Natural killer cell treated with Interleukin-12 subunit alpha and Interleukin-12 subunit beta and Interleukin-15 and Interleukin-18, amount 100 ng/mL, for 72 hours (primary cell): ENCODE measurements around the gene FHIT. TPM values are rescaled to one million over a fixed set of nuclear protein-coding genes. Genes with fewer than 3 reads are reported as not detected.

Source experiments
- ATAC-seq, 2 donors: fragments of 150-1000 bp; cut with Tn5 transposase in 1 of 2; sonication (Bioruptor Pico), chemical (Tn5 transposase) in 1 of 2; 2 replicates each; pipeline ENCODE4 v1.10.0; 2021
- DNase-seq: peaks from one replicate; pipeline ENCODE4 v3.0.0; 2022; ENCODE audit warnings: low spot score
- H3K27ac Mint-ChIP-seq, 2 donors: 1 replicate in 1 of 2; 2 replicates in 1 of 2; pipeline ENCODE4 v1.8.0; 2022; ENCODE audit warnings: mixed read lengths in 2 of 2, mild to moderate bottlenecking in 1 of 2, moderate library complexity in 1 of 2
- H3K27me3 Mint-ChIP-seq, 2 donors: 1 replicate in 1 of 2; 2 replicates in 1 of 2; pipeline ENCODE4 v1.8.0; 2022; ENCODE audit warnings: mixed read lengths in 2 of 2
- H3K36me3 Mint-ChIP-seq: one replicate; pipeline ENCODE4 v1.8.0; 2022; ENCODE audit warnings: mixed read lengths
- H3K4me1 Mint-ChIP-seq, 2 donors: 1 replicate in 1 of 2; 2 replicates in 1 of 2; pipeline ENCODE4 v1.8.0; 2022; ENCODE audit warnings: low read depth in 2 of 2, mixed read lengths in 2 of 2, mild to moderate bottlenecking in 1 of 2
- H3K4me3 Mint-ChIP-seq: one replicate; pipeline ENCODE4 v1.8.0; 2022; ENCODE audit warnings: mixed read lengths
- H3K9me3 Mint-ChIP-seq: 2 replicates; pipeline ENCODE4 v1.8.0; 2022; ENCODE audit warnings: mixed read lengths
- total RNA-seq, 2 donors: library from RNA; stranded (reverse); gene quantifications; one replicate each; pipeline ENCODE4 v1.2.3, GENCODE V29; 2022

Gene FHIT
- total RNA-seq, 2 donors from 2014 or later = 2.4 to 3.0 TPM

- Mint-ChIP-seq H3K27me3 (peaks cover 0 to 3% of the 10 kb centered on the region in 2 donors), H3K36me3 (no peaks in the 10 kb centered on the region), H3K9me3 (peaks cover 2% of the 10 kb centered on the region), H3K4me1 (peaks cover 0 to 9% of the 10 kb centered on the region in 2 donors), H3K4me3 (no peak overlapping the region), H3K27ac (no peak overlapping the region)
- ATAC-seq (no peak), DNase-seq (no peak)
Measured at GRCh38 chr3:59927056-59927455, 1324.2 kb downstream of the FHIT start.

GRCh38 chr3:59925946-59926345 lies 1325.3 kb downstream of the FHIT start:
- ATAC-seq (no peak), DNase-seq (no peak)
- no peak overlapping the region for H3K27ac Mint-ChIP-seq
- H3K36me3 Mint-ChIP-seq = no peaks in the 10 kb centered on the region
- peaks cover 2% of the 10 kb centered on the region for H3K9me3 Mint-ChIP-seq
- no peak overlapping the region for H3K4me3 Mint-ChIP-seq
- H3K27me3 Mint-ChIP-seq = peaks cover 0 to 3% of the 10 kb centered on the region in 2 donors
- H3K4me1 Mint-ChIP-seq = peaks cover 0 to 9% of the 10 kb centered on the region in 2 donors

- Mint-ChIP-seq H3K36me3 (no peaks in the 10 kb centered on the region), H3K4me1 (peaks cover 0 to 14% of the 10 kb centered on the region in 2 donors), H3K9me3 (peaks cover 2% of the 10 kb centered on the region), H3K27me3 (peaks cover 0 to 3% of the 10 kb centered on the region in 2 donors), H3K4me3 (no peak overlapping the region), H3K27ac (no peak overlapping the region)
- ATAC-seq (no peak), DNase-seq (no peak)
Measured at GRCh38 chr3:59922192-59922591, 1329.1 kb downstream of the FHIT start.

- Mint-ChIP-seq H3K36me3 (no peaks in the 10 kb centered on the region), H3K27ac (no peak overlapping the region), H3K9me3 (peaks cover 2% of the 10 kb centered on the region), H3K4me1 (peaks cover 0 to 14% of the 10 kb centered on the region in 2 donors), H3K27me3 (peaks cover 0 to 3% of the 10 kb centered on the region in 2 donors), H3K4me3 (no peak overlapping the region)
- DNase-seq (no peak), ATAC-seq (no peak)
Measured at GRCh38 chr3:59920822-59921221, 1330.4 kb downstream of the FHIT start.

GRCh38 chr3:59919586-59919985 lies 1331.7 kb downstream of the FHIT start:
- H3K27ac Mint-ChIP-seq = no peak overlapping the region
- H3K4me3 Mint-ChIP-seq = no peak overlapping the region
- H3K27me3 Mint-ChIP-seq = no peaks in the 10 kb centered on the region
- DNase-seq (no peak), ATAC-seq (no peak)
- no peaks in the 10 kb centered on the region for H3K36me3 Mint-ChIP-seq
- peaks cover 0 to 12% of the 10 kb centered on the region in 2 donors for H3K4me1 Mint-ChIP-seq
- peaks cover 2% of the 10 kb centered on the region for H3K9me3 Mint-ChIP-seq

- H3K4me3 Mint-ChIP-seq = no peak overlapping the region
- H3K36me3 Mint-ChIP-seq = no peaks in the 10 kb centered on the region
- no peak overlapping the region for H3K27ac Mint-ChIP-seq
- ATAC-seq = no peak
- H3K27me3 Mint-ChIP-seq = no peaks in the 10 kb centered on the region
- no peak for DNase-seq
- H3K4me1 Mint-ChIP-seq = peaks cover 0 to 6% of the 10 kb centered on the region in 2 donors
- no peaks in the 10 kb centered on the region for H3K9me3 Mint-ChIP-seq
Measured at GRCh38 chr3:59914251-59914650, 1337.0 kb downstream of the FHIT start.

GRCh38 chr3:59913645-59914044 lies 1337.6 kb downstream of the FHIT start:
- Mint-ChIP-seq H3K4me1 (peaks cover 0 to 4% of the 10 kb centered on the region in 2 donors), H3K36me3 (no peaks in the 10 kb centered on the region)

GRCh38 chr3:59908701-59909100 lies 1342.6 kb downstream of the FHIT start:
- H3K27ac Mint-ChIP-seq = no peak overlapping the region
- no peaks in the 10 kb centered on the region for H3K27me3 Mint-ChIP-seq
- ATAC-seq = no peak
- DNase-seq = no peak
- H3K4me3 Mint-ChIP-seq = no peak overlapping the region
- no peaks in the 10 kb centered on the region for H3K36me3 Mint-ChIP-seq
- no peaks in the 10 kb centered on the region for H3K4me1 Mint-ChIP-seq
- H3K9me3 Mint-ChIP-seq = no peaks in the 10 kb centered on the region

More at GRCh38 chr3:59913645-59914044, 1337.6 kb downstream of the FHIT start:
- H3K9me3 Mint-ChIP-seq = no peaks in the 10 kb centered on the region
- ATAC-seq (no peak), DNase-seq (no peak)
- no peaks in the 10 kb centered on the region for H3K27me3 Mint-ChIP-seq
- H3K27ac Mint-ChIP-seq = no peak overlapping the region
- no peak overlapping the region for H3K4me3 Mint-ChIP-seq

- Mint-ChIP-seq H3K36me3 (no peaks in the 10 kb centered on the region), H3K27ac (no peak overlapping the region), H3K4me1 (no peaks in the 10 kb centered on the region), H3K27me3 (no peaks in the 10 kb centered on the region), H3K9me3 (no peaks in the 10 kb centered on the region), H3K4me3 (no peak overlapping the region)
- ATAC-seq = no peak
- DNase-seq = no peak
Measured at GRCh38 chr3:59908280-59908679, 1343.0 kb downstream of the FHIT start.

GRCh38 chr3:59904296-59904695 lies 1347.0 kb downstream of the FHIT start:
- DNase-seq (no peak), ATAC-seq (no peak)
- no peaks in the 10 kb centered on the region for H3K4me1 Mint-ChIP-seq
- H3K4me3 Mint-ChIP-seq = no peak overlapping the region
- H3K36me3 Mint-ChIP-seq = no peaks in the 10 kb centered on the region
- no peak overlapping the region for H3K27ac Mint-ChIP-seq
- no peaks in the 10 kb centered on the region for H3K9me3 Mint-ChIP-seq
- H3K27me3 Mint-ChIP-seq = no peaks in the 10 kb centered on the region

GRCh38 chr3:59899061-59899460 lies 1352.2 kb downstream of the FHIT start:
- H3K4me1 Mint-ChIP-seq = peaks cover 0 to 10% of the 10 kb centered on the region in 2 donors
- no peak overlapping the region for H3K27ac Mint-ChIP-seq
- H3K27me3 Mint-ChIP-seq = peaks cover 0 to 2% of the 10 kb centered on the region in 2 donors
- DNase-seq (no peak), ATAC-seq (no peak)
- no peak overlapping the region for H3K4me3 Mint-ChIP-seq
- no peaks in the 10 kb centered on the region for H3K9me3 Mint-ChIP-seq
- no peaks in the 10 kb centered on the region for H3K36me3 Mint-ChIP-seq

- no peak overlapping the region for H3K27ac Mint-ChIP-seq
- H3K4me1 Mint-ChIP-seq = peaks cover 0 to 10% of the 10 kb centered on the region in 2 donors
- peaks cover 0 to 2% of the 10 kb centered on the region in 2 donors for H3K27me3 Mint-ChIP-seq
Measured at GRCh38 chr3:59895972-59896371, 1355.3 kb downstream of the FHIT start.

GRCh38 chr3:59894425-59895121 lies 1356.7 kb downstream of the FHIT start:
- DNase-seq (no peak), ATAC-seq (no peak)
- no peaks in the 10 kb centered on the region for H3K9me3 Mint-ChIP-seq
- H3K36me3 Mint-ChIP-seq = no peaks in the 10 kb centered on the region
- H3K27ac Mint-ChIP-seq = no peak overlapping the region
- H3K4me3 Mint-ChIP-seq = no peak overlapping the region
- H3K27me3 Mint-ChIP-seq = peaks cover 0 to 2% of the 10 kb centered on the region in 2 donors
- peaks cover 0 to 10% of the 10 kb centered on the region in 2 donors for H3K4me1 Mint-ChIP-seq

More at GRCh38 chr3:59895972-59896371, 1355.3 kb downstream of the FHIT start:
- Mint-ChIP-seq H3K4me3 (no peak overlapping the region), H3K36me3 (no peaks in the 10 kb centered on the region), H3K9me3 (no peaks in the 10 kb centered on the region)
- DNase-seq (no peak), ATAC-seq (no peak)

- no peaks in the 10 kb centered on the region for H3K9me3 Mint-ChIP-seq
- ATAC-seq (no peak), DNase-seq (no peak)
- peaks cover 0 to 11% of the 10 kb centered on the region in 2 donors for H3K4me1 Mint-ChIP-seq
- no peak overlapping the region for H3K4me3 Mint-ChIP-seq
- H3K36me3 Mint-ChIP-seq = no peaks in the 10 kb centered on the region
- no peaks in the 10 kb centered on the region for H3K27me3 Mint-ChIP-seq
- H3K27ac Mint-ChIP-seq = no peak overlapping the region
Measured at GRCh38 chr3:59890639-59891038, 1360.6 kb downstream of the FHIT start.

- DNase-seq = no peak
- Mint-ChIP-seq H3K36me3 (no peaks in the 10 kb centered on the region), H3K4me1 (peaks cover 0 to 19% of the 10 kb centered on the region in 2 donors), H3K4me3 (no peak overlapping the region), H3K9me3 (no peaks in the 10 kb centered on the region), H3K27me3 (no peaks in the 10 kb centered on the region), H3K27ac (no peak overlapping the region)
- ATAC-seq = no peak
Measured at GRCh38 chr3:59886790-59887189, 1364.5 kb downstream of the FHIT start.
